Measurements from ENCODE around the gene MVD.
"Not testable (repeated sequence)": the region's sequence is repeated elsewhere in the genome, so short reads cannot be mapped to it uniquely, and the experiment has no call there.

The MVD gene

GRCh38 chr16:88610909-88611812 lies 51.7 kb downstream of the MVD start:
- Histone ChIP-seq H3K4me1 (peaks cover 0 to 5% (median 0%) of the 10 kb centered on the region in 4 donors), H3K27me3 (no peaks in the 10 kb centered on the region), H3K9me3 (no peaks in the 10 kb centered on the region), H3K4me3 (no peak overlapping the region), H3K36me3 (peaks cover 22 to 89% (median 42%) of the 10 kb centered on the region in 3 donors), H3K27ac (no peak overlapping the region)
- no peak for TF ChIP-seq CTCF (IDR thresholded peaks at IDR 0.05)
- no peak for DNase-seq
- intact Hi-C loops (cut with DNase I; ENCODE audit: low total_unique reads) = no loop called here

GRCh38 chr16:88610080-88610479 lies 52.8 kb downstream of the MVD start:
- DNase-seq = no peak
- intact Hi-C loops (cut with DNase I; ENCODE audit: low total_unique reads) = no loop called here
- H3K9me3 ChIP-seq = no peaks in the 10 kb centered on the region
- peaks cover 25 to 97% (median 51%) of the 10 kb centered on the region in 3 donors for H3K36me3 ChIP-seq
- H3K27me3 ChIP-seq = no peaks in the 10 kb centered on the region
- no peak overlapping the region for H3K4me3 ChIP-seq
- TF ChIP-seq CTCF (IDR thresholded peaks at IDR 0.05) = no peak
- no peaks in the 10 kb centered on the region for H3K4me1 ChIP-seq
- H3K27ac ChIP-seq = no peak overlapping the region

DNA sequence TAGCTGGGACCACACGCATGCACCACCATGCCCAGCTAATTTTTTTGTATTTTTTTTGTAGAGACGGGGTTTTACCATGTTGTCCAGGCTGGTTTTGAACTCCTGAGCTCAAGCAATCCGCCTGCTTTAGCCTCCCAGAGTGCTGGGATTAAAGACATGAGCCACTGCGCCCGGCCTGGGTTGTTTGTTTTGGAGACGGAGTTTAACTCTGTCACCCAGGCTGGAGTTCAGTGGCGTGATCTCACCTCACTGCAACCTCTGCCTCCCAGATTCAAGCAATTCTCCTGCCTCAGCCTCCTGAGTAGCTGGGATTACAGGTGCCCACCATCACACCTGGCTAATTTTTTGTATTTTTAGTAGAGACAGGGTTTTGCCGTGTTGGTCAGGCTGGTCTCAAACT lies 53.5 kb downstream of the MVD start:
- H3K36me3 ChIP-seq = peaks cover 28 to 98% (median 58%) of the 10 kb centered on the region in 3 donors
- H3K4me3 ChIP-seq; H3K9me3 ChIP-seq; intact Hi-C loops (cut with DNase I; ENCODE audit: low total_unique reads); DNase-seq; H3K4me1 ChIP-seq; H3K27ac ChIP-seq; H3K27me3 ChIP-seq: not testable (repeated sequence)

GRCh38 chr16:88608076-88608475 lies 54.8 kb downstream of the MVD start:
- no peak overlapping the region for H3K27ac ChIP-seq

DNA sequence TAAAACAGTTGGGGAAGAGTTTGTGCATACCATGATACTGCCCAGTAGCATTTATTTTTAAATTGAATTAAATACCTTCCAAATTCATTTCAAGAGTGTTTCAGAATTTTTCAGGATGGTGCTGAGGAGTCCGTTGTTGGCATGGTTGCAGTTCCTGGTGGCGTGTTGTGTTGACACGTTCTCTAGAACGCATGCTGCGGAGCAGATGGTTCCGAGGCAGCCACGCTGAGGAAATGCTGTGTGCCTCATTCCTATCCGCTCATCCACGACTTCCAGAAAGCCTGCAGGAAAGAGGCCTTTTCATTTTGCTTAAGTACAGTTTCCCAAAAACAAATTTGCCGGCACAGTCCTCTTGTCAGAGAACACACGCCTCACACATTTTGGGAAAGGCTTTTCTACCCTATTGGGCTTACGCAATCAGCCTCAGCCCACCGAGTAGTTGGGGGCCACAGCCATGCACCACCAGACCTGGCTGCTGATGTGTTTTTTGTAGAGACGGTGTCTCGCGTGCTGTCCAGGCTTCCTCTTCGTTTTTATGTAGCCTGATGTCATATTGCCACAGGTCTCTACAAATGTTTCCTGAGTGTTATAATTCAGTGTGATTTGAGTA lies 56.6 kb downstream of the MVD start:
- Histone ChIP-seq H3K4me3 (no peak overlapping the region), H3K27me3 (no peaks in the 10 kb centered on the region), H3K9me3 (no peaks in the 10 kb centered on the region), H3K36me3 (peaks cover 30 to 91% (median 65%) of the 10 kb centered on the region in 3 donors), H3K4me1 (no peaks in the 10 kb centered on the region), H3K27ac (no peak overlapping the region)
- DNase-seq = no peak
- TF ChIP-seq CTCF (IDR thresholded peaks at IDR 0.05) = no peak
- intact Hi-C loops (cut with DNase I; ENCODE audit: low total_unique reads) = no loop called here

More at GRCh38 chr16:88608076-88608475, 54.8 kb downstream of the MVD start:
- Histone ChIP-seq H3K4me3 (no peak overlapping the region), H3K4me1 (no peaks in the 10 kb centered on the region), H3K9me3 (no peaks in the 10 kb centered on the region), H3K36me3 (peaks cover 28 to 95% (median 62%) of the 10 kb centered on the region in 3 donors), H3K27me3 (no peaks in the 10 kb centered on the region)
- TF ChIP-seq CTCF (IDR thresholded peaks at IDR 0.05) = no peak
- intact Hi-C loops (cut with DNase I; ENCODE audit: low total_unique reads) = no loop called here
- DNase-seq = no peak

Data from tibial artery (tissue), 4 donors.